Testis (tissue), 3 donors: Measurements from ENCODE around the gene ADH7. TPM values are rescaled to one million over a fixed set of nuclear protein-coding genes. Genes with fewer than 3 reads are reported as not detected.

Experiments
- DNase-seq: peaks from one replicate; pipeline ENCODE4 v3.0.0-alpha.2; 2019
- H3K27ac ChIP-seq, 2 donors: fragments of 200-600 bp; sonication (generic); one replicate each; pipeline ENCODE4 v1.5.1; 2019
- H3K27me3 ChIP-seq: fragments of 200-600 bp; sonication (generic); one replicate; pipeline ENCODE4 v1.5.1; 2019
- H3K36me3 ChIP-seq: fragments of 200-600 bp; sonication (generic); one replicate; pipeline ENCODE4 v1.5.1; 2017; ENCODE audit warnings: low read depth; ENCODE audit errors: missing control alignments
- H3K4me1 ChIP-seq: fragments of 200-600 bp; sonication (generic); one replicate; pipeline ENCODE4 v1.5.1; 2019
- H3K4me3 ChIP-seq, 2 donors: fragments of 200-600 bp; sonication (generic); one replicate each; pipeline ENCODE4 v1.5.1; 2017 to 2019
- H3K9me3 ChIP-seq: fragments of 200-600 bp; sonication (generic); one replicate; pipeline ENCODE4 v1.5.1; 2017
- CTCF ChIP-seq, 3 experiments: fragments of 450-650 bp in 2 of 3; fragments of 200-600 bp in 1 of 3; sonication (generic) in 1 of 3; IDR thresholded peaks; one replicate each; pipeline ENCODE4 v1.5.1; 2016 to 2019; ENCODE audit warnings: antibody characterized with exemption in 3 of 3, mild to moderate bottlenecking in 2 of 3, moderate library complexity in 1 of 3
- POLR2A ChIP-seq: fragments of 450-650 bp; IDR thresholded peaks from one replicate; pipeline ENCODE4 v1.6.1; 2017; ENCODE audit warnings: antibody characterized with exemption, mild to moderate bottlenecking, moderate library complexity
- WGBS, 2 donors: methylation state at CpG; one replicate each; pipeline ENCODE4 v1.1.5; 2018; 5-methylcytosine and 5-hydroxymethylcytosine counted together
- intact Hi-C: fragments of 100-400 bp; cut with DNase I; formaldehyde crosslinking; loops from one replicate; pipeline ENCODE4 v1.15.1; 2023; ENCODE audit warnings: low total_unique reads
- polyA plus RNA-seq: library from polyadenylated mRNA; stranded (reverse); fragments of 350-450 nt; fragmentation: Illumina TruSeq; extraction: RNeasy Lipid Tissue Mini Kit (QIAGEN cat#74804); gene quantifications from one replicate; pipeline ENCODE4 v1.2.3, GENCODE V29; 2014; ENCODE audit warnings: low read depth, low replicate concordance; ENCODE audit not compliant: insufficient read depth
- total RNA-seq, 2 donors: library from RNA; depleted of rRNA; stranded (reverse); fragments of >200 nt; gene quantifications; one replicate each; pipeline ENCODE4 v1.2.3, GENCODE V29; 2016

Gene ADH7
- total and polyA plus RNA-seq, 3 donors from 2014 or later: not detected

GRCh38 chr4:99414401-99414800 lies 20.7 kb downstream of the ADH7 start:
- DNase-seq: no peak
- no peaks in the 10 kb centered on the region for H3K4me1 ChIP-seq
- H3K9me3 ChIP-seq: no peaks in the 10 kb centered on the region
- no peaks in the 10 kb centered on the region for H3K36me3 ChIP-seq
- intact Hi-C loops: no loop called here
- H3K4me3 ChIP-seq: no peak overlapping the region
- H3K27me3 ChIP-seq: no peaks in the 10 kb centered on the region
- TF ChIP-seq POLR2A (no peak), CTCF (IDR thresholded peaks at IDR 0.05) (no peak)
- no peak overlapping the region for H3K27ac ChIP-seq

GRCh38 chr4:99413140-99413539 lies 22.0 kb downstream of the ADH7 start:
- Histone ChIP-seq H3K27me3 (no peaks in the 10 kb centered on the region), H3K9me3 (no peaks in the 10 kb centered on the region), H3K4me3 (no peak overlapping the region), H3K4me1 (no peaks in the 10 kb centered on the region), H3K27ac (no peak overlapping the region), H3K36me3 (no peaks in the 10 kb centered on the region)
- intact Hi-C loops: no loop called here
- WGBS, 2 donors: 56 to 76% methylated on average over 4 of the region's 4 CpGs
- DNase-seq: no peak
- TF ChIP-seq POLR2A (no peak), CTCF (IDR thresholded peaks at IDR 0.05) (no peak)

GRCh38 chr4:99411041-99411440 lies 24.1 kb downstream of the ADH7 start:
- TF ChIP-seq POLR2A (no peak), CTCF (IDR thresholded peaks at IDR 0.05) (no peak)
- no peaks in the 10 kb centered on the region for H3K4me1 ChIP-seq
- H3K27ac ChIP-seq: no peak overlapping the region
- no peak for DNase-seq
- intact Hi-C loops: no loop called here
- no peaks in the 10 kb centered on the region for H3K9me3 ChIP-seq
- H3K27me3 ChIP-seq: no peaks in the 10 kb centered on the region
- H3K4me3 ChIP-seq: no peak overlapping the region
- H3K36me3 ChIP-seq: no peaks in the 10 kb centered on the region

GRCh38 chr4:99410075-99410474 lies 25.1 kb downstream of the ADH7 start:
- 91 to 98% methylated on average over 5 of the region's 5 CpGs for WGBS, 2 donors
- Histone ChIP-seq H3K27ac (no peak overlapping the region), H3K27me3 (no peaks in the 10 kb centered on the region), H3K36me3 (no peaks in the 10 kb centered on the region), H3K4me1 (no peaks in the 10 kb centered on the region), H3K4me3 (no peak overlapping the region), H3K9me3 (no peaks in the 10 kb centered on the region)
- no peak for DNase-seq
- intact Hi-C loops: no loop called here
- no peak for TF ChIP-seq POLR2A
- TF ChIP-seq CTCF (IDR thresholded peaks at IDR 0.05): no peak

GRCh38 chr4:99408346-99408745 lies 26.8 kb downstream of the ADH7 start:
- H3K27ac ChIP-seq: no peak overlapping the region
- no peaks in the 10 kb centered on the region for H3K36me3 ChIP-seq
- H3K27me3 ChIP-seq: no peaks in the 10 kb centered on the region
- H3K9me3 ChIP-seq: no peaks in the 10 kb centered on the region
- peaks cover 14% of the 10 kb centered on the region for H3K4me1 ChIP-seq
- intact Hi-C loops: loop anchor here (5.0 to 10.0 kb wide), 2 partner anchors 204 to 291 kb away; no protein-coding TSS in a partner anchor
- H3K4me3 ChIP-seq: no peak overlapping the region
- no peak for DNase-seq
- TF ChIP-seq POLR2A: no peak
- no peak for TF ChIP-seq CTCF (IDR thresholded peaks at IDR 0.05)
